ENCODE data around the gene RBPJ.

The RBPJ gene

DNA sequence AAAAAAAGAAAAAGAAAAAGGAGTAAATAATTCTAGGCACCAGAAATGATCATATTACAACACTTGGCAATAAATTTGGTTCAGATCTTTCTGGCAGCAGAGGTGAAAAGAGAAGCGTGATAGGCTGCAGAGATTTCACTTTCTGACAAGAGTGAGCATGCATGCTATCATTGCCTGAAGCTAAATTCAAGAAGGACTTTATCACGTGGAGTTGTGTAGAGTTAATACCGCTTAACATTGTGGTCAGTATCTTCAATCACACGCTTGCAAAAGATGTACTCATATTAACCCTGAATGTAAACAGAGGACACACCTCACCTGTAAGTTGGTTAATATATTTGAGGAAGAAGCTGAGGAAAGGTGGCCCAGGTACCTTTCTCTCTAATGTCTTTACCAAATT lies 31.4 kb upstream of the RBPJ start:
- Histone ChIP-seq H3K27ac (no peak overlapping the region), H3K27me3 (peaks cover 0 to 6% of the 10 kb centered on the region in 2 donors), H3K4me1 (peaks cover 0 to 8% (median 0%) of the 10 kb centered on the region in 4 donors), H3K36me3 (no peaks in the 10 kb centered on the region), H3K9me3 (no peaks in the 10 kb centered on the region), H3K4me3 (no peak overlapping the region)
- intact Hi-C loops (cut with DNase I; ENCODE audit: low total_unique reads): no loop called here
- no peak for TF ChIP-seq CTCF (IDR thresholded peaks at IDR 0.05)
- DNase-seq: no peak

- peaks cover 0 to 12% of the 10 kb centered on the region in 2 donors for H3K27me3 ChIP-seq
- H3K27ac ChIP-seq: no peak overlapping the region
- H3K4me3 ChIP-seq: no peak overlapping the region
- H3K4me1 ChIP-seq: peaks cover 0 to 8% (median 0%) of the 10 kb centered on the region in 4 donors
- intact Hi-C loops (cut with DNase I; ENCODE audit: low total_unique reads): no loop called here
- no peak for DNase-seq
- TF ChIP-seq CTCF (IDR thresholded peaks at IDR 0.05): no peak
- H3K9me3 ChIP-seq: no peaks in the 10 kb centered on the region
- no peaks in the 10 kb centered on the region for H3K36me3 ChIP-seq
Measured at GRCh38 chr4:26290321-26290720, 30.5 kb upstream of the RBPJ start.

- H3K27ac ChIP-seq: no peak overlapping the region
Measured at GRCh38 chr4:26294904-26295303, 25.9 kb upstream of the RBPJ start.

GRCh38 chr4:26296021-26296420 lies 24.8 kb upstream of the RBPJ start:
- H3K4me3 ChIP-seq: no peak overlapping the region
- no peak for DNase-seq
- no peak overlapping the region for H3K27ac ChIP-seq
- no peaks in the 10 kb centered on the region for H3K36me3 ChIP-seq
- peaks cover 0 to 7% (median 0%) of the 10 kb centered on the region in 4 donors for H3K4me1 ChIP-seq
- TF ChIP-seq CTCF (IDR thresholded peaks at IDR 0.05): no peak
- H3K27me3 ChIP-seq: peaks cover 0 to 12% of the 10 kb centered on the region in 2 donors
- no peaks in the 10 kb centered on the region for H3K9me3 ChIP-seq
- intact Hi-C loops (cut with DNase I; ENCODE audit: low total_unique reads): no loop called here

More at GRCh38 chr4:26294904-26295303, 25.9 kb upstream of the RBPJ start:
- intact Hi-C loops (cut with DNase I; ENCODE audit: low total_unique reads): no loop called here
- Histone ChIP-seq H3K27me3 (peaks cover 0 to 12% of the 10 kb centered on the region in 2 donors), H3K36me3 (no peaks in the 10 kb centered on the region), H3K4me3 (no peak overlapping the region), H3K9me3 (no peaks in the 10 kb centered on the region), H3K4me1 (peaks cover 0 to 8% (median 3%) of the 10 kb centered on the region in 4 donors)
- DNase-seq: no peak
- no peak for TF ChIP-seq CTCF (IDR thresholded peaks at IDR 0.05)

DNA sequence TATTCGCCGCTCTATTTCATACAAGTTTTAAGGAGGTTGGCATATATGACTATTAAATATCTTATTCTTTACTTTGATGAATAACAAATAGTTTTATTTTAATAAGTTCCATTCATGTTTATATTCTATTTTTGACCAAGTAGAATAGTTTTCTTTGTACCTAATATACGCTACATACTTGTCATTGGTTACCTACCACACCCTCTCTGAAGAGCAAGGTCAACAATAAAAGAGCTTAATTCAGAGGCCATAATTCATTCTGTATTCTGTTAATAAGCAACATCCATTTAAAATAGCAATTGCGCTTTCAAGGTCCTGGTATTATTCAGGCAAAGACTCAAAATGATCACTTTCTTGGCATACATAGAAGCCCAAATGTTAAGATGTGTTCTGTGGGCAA lies 24.3 kb upstream of the RBPJ start:
- H3K4me3 ChIP-seq: no peak overlapping the region
- H3K36me3 ChIP-seq: no peaks in the 10 kb centered on the region
- no peaks in the 10 kb centered on the region for H3K9me3 ChIP-seq
- peaks cover 0 to 12% of the 10 kb centered on the region in 2 donors for H3K27me3 ChIP-seq
- intact Hi-C loops (cut with DNase I; ENCODE audit: low total_unique reads): no loop called here
- no peak overlapping the region for H3K27ac ChIP-seq
- peaks cover 0 to 7% (median 0%) of the 10 kb centered on the region in 4 donors for H3K4me1 ChIP-seq
- TF ChIP-seq CTCF (IDR thresholded peaks at IDR 0.05): no peak
- no peak for DNase-seq

- Histone ChIP-seq H3K9me3 (no peaks in the 10 kb centered on the region), H3K4me1 (peaks cover 0 to 7% (median 0%) of the 10 kb centered on the region in 4 donors), H3K27me3 (peaks cover 0 to 12% of the 10 kb centered on the region in 2 donors), H3K4me3 (no peak overlapping the region), H3K27ac (no peak overlapping the region), H3K36me3 (no peaks in the 10 kb centered on the region)
- TF ChIP-seq CTCF (IDR thresholded peaks at IDR 0.05): no peak
- DNase-seq: no peak
- intact Hi-C loops (cut with DNase I; ENCODE audit: low total_unique reads): no loop called here
Measured at GRCh38 chr4:26297219-26297618, 23.6 kb upstream of the RBPJ start.

Measured in tibial artery (tissue), 4 donors.